HG03378 (cell line): ENCODE results near the gene LARP4.
"Not testable (repeated sequence)": the region's sequence is repeated elsewhere in the genome, so short reads cannot be mapped to it uniquely, and the experiment has no call there.

Experiments used
- ATAC-seq: cut with Tn5 transposase; IDR thresholded peaks from one replicate; pipeline ENCODE4 v1.9.1; 2021; ENCODE audit warnings: mild to moderate bottlenecking, moderate library complexity; ENCODE audit not compliant: unreplicated experiment

Gene LARP4

DNA sequence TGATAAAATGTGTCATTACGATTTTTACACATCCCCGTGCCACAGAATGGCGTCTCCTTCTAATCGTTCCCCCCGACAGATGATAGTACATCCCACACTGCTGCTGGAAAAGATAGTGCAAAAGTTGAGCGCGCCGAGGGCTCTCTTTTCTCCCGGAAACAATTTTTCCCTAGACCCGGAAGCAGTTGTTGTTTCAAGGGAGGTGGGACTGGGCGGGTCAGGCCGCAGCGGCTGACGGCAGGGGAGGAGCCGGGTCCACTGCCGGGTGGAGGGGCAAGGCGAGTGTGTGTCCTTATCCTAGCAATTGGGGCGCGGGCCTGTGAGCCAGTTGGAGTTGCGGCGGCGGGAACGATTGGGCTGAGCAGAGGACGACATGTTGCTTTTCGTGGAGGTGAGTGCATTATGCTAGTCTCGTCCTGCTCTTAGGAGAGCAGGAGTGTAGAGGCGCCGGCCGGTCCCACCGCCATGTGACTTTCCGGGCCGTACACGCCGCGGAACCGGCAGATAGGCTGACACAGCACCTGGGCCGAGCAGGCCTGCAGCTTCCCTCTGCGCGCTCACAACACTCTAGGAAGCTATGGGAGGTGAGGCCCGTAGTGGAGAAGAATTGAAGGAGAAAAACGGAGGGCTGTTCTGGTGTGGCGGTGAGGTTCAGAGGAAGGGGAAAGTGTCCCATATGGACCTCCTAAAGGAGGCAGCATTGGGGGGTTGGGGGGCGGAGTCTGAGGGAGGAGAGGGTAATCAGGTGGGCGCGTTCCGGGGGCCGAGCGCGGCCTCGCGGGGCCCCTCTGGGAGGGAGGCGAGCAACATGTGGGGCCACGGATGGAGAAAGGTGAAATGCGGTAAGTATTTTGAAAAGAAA lies at the start of gene LARP4:
TSS of gene LARP4 (plus strand) at position 248 of the 862 bp plus-strand sequence. CDS start at position 374, 126 bp downstream.
- ATAC-seq = peak; percentile 83

DNA sequence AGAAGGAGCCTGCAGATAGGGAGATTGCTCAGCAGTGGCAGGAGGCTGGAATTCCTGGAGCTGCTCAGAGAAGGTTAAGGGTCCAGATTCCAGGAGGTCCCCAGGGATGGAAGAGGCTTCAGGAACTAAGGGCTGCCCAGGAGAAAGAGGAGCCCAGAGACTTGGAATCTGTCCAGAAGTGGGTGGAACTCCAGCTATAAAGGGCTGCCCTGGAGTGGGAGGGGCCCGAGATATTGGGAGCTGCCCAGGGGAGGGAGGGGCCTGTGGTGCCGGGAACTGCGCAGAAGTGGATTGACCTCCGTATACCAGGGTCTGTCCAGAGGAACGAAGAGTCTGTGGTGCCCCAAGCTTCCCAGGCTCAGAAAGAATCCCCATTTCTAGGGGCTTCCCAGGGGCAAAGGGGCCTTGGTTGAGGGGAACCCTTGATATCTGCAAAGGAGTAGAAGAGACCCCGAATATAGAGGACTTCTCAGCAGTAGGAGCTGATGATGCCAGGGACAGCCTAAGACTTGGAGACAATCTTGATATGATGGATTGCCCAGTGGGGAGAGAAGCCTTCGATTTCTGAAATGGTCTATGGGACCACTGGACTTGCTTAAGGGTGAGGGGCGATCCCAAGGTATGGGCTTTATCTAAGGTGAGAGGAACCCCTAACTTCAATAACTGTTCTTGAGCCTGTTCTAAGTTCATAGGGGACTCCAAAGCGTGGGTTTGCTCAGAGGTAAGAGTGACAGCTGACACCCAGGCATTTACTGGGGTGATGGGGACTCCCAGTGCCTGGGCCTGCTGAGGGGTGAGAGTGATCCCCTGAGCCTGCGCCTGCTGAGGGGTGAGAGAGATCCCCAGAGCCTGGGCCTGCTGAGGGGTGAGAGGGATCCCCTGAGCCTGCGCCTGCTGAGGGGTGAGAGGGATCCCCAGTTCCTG lies 49.3 kb upstream of the LARP4 start:
- ATAC-seq = no peak

DNA sequence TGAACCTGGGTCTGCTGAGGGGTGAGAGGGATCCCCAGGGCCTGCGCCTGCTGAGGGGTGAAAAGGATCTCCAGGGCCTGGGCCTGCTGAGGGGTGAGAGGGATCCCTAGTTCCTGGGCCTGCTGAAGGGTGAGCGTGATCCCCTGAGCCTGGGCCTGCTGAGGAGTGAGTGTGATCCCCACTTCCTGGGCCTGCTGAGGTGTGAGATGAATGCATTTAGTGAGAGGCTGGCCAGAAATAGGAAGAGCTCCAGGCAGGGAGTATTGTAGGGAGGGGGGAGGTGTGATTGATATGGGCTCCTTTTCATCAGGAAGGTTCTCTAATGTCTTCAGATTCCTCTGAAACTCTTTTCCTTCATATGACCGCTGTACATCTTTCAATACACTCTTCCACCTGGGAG lies 47.3 kb upstream of the LARP4 start:
- ATAC-seq = no peak

DNA sequence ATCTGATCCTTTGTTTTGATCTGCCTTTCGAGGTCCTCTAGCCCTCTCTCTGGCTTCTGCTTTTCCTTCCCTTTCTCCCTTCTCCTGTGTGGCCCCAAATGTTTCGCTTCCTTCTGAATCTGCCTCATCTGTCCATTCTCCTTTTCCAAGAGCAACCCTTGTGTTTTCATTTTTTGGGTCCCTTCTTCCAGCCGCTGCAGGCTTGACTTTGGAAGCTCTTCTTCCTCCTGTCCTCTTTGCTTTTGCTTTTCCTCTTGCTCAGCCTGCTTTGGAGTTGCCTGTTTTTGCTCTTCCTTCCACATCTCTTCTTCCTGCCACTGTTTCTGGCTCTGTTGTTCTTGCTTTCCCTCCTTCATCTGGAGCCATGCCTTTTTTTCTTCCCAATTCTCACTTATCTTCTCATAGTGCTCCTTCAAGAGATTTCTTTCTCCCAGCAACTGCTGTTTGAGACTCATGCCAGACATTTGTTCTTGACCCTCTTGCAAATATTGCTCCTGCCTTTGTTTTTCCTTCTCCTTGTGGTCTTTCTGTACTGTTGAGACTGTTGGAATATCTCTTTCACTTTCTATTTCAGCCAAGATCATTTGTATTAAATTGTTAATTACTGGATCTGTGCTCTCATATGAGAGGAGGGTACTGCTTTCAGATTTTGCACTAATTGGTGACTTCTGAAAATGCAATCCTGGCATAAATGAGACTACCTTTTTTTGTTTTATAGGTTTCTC lies 46.7 kb upstream of the LARP4 start:
- ATAC-seq = no peak

DNA sequence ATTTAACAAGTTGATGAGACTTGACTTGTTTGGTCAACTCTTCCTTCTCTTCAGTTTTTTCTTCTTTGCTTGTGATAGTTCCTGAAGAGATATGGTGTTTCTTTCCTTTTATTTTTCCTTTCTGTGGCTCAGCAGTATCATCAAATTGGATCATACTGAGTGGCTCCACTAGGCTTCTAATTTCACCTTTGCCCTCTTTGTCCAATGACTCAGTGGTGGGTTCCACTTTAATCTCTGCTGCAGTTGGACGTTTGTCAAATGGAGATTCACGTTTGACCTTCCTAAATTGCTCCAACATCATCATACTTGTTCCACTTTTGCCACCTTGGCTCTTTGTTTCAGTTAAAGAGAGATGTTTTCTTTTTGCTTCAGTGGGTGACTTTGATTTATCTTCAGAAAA lies 45.8 kb upstream of the LARP4 start:
- ATAC-seq = no peak

DNA sequence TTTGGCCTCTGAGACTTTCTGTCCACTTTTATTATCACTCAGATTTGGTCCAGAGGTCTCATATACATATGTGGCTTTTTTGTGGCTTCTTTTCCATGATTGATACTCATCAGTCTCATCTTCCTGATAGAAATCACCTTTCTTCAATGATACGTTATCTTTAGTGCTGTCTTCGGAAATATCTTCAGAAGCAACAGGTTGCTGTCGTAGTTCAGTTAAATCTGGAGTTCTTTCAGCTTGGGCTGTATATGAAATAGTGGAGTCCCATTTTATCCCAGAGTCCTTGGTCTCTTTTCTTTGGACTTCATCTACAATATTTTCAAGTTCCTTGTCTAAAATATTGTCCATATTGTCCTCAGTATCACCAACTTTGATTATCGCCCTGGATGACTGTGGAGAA lies 45.3 kb upstream of the LARP4 start:
- ATAC-seq = no peak

DNA sequence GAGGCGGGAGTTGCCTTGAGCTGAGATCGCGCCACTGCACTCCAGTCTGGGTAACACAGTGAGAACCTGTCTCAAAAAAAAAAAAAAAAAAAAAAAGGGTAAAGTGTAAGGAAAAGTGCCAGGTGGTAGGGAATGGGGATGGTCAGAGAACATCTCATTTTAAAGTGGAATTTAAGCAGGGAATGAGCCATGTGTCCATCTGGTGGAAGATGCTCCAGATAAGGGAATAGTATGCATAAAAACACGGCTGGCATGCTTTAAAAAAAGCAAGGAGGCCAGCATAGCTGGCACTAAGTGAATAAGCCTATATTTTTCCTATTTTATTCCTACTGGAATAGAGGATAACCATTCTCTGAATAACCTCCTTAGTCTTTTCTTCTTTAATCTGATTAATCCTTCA lies 38.0 kb upstream of the LARP4 start:
- no peak for ATAC-seq

DNA sequence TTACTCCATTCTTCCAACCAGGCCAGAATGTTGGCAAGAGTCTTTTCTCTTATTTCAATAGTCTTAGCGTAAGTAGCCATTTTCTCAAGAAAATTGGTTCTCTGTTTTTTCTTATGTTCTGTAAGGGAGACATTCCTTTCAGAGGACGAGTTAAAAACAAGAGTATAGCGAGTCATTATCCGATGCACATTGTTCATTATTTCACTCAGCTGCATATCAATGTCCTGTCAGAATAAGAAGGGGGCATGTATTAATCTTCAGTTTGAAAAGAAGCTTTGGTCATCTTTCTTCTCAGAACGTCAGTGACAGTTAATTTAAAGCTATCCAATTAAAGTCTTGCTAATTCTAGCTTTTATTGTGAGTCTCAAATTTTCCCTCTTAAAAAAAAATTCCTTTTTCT lies 37.5 kb upstream of the LARP4 start:
- no peak for ATAC-seq

DNA sequence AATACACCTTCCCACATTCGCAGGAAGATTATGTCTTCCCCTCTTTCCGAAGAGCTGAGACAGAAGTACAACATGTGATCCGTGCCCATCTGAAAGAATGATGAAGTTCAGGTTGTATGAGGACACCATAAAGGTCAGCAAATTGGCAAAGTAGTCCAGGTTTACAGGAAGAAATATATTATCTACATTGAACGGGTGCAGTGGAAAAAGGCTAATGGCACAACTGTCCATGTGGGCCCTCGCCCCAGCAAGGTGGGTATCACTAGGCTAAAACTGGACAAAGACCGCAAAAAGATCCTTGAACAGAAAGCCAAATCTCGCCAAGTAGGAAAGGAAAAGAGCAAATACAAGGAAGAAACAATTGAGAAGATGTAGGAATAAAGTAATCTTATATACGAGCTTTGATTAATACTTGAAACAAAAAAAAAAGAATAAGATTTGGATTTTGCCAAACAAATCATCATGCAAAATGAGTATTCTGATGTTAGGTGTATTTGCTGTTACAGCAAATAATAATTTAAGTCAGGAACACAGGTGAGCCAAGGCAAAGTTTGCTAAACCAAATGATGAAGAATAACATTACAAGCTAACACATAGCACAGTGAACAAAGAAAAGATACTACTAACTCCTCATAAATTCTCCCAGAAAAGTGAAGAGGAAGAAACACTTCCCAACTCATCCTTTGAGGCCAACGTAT lies 34.8 kb upstream of the LARP4 start:
- ATAC-seq = no peak

DNA sequence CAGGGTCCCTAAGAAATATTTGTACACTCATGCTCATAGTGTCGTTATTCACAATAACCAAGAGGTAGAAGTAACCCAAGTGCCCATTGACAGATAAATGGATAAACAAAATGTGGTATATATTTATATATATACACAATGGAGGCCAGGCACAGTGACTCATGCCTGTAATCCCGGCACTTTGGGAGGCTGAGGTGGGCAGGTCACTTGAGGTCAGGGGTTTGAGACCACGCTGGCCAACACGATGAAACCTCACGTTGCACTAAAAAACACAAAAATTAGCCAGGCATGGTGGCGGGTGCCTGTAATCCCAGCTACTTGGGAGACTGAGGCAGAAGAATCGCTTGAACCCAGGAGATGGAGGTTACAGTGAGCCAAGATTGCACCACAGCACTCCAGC lies 30.0 kb upstream of the LARP4 start:
- ATAC-seq = not testable (repeated sequence)

DNA sequence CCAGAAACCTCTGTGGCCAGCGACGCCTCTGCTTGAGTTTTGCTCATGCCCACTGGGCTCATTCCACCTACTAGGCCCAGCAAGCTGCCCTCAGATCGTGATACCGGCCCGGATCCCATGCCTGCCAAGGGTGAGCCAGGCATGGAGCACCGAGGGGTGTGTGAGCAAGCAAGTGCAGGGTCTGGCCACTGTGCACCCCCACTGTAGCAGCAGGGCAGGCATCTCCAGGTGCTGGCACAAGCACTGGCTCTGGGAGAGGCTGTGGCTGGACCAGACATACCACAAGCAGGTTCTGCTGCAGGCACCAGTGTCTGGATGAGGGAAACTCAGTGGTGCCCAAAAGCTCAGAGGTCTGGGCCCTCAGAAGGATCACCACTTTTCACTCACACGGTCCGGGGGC lies 24.9 kb upstream of the LARP4 start:
- ATAC-seq = no peak

DNA sequence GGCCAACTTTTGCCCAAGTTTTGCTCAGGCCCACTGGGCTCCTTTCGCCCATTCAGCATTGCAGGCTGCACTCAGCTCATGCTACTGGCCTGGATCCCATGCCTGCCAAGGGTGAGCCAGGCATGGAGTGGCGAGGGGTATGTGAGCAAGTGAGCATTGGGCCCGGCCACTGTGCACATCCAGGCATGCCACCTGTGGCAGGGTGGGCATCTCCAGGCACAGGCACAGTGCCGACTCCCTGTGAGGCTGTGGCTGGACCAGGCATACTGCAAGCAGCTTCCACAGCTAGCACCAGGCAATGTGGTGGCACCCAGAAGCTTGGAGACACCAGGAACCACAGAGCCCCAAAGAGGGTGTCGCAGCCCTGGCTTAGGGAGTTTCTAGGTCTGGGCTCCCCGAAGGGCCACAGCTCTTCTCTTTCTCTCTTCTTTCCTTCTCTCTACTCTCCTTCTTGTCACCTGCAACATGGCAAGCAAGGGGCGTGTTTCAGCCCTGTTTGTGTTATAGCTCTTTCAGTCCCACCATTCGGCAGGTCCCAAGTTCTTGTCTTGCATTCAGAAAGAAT lies 19.8 kb upstream of the LARP4 start:
- ATAC-seq = no peak

DNA sequence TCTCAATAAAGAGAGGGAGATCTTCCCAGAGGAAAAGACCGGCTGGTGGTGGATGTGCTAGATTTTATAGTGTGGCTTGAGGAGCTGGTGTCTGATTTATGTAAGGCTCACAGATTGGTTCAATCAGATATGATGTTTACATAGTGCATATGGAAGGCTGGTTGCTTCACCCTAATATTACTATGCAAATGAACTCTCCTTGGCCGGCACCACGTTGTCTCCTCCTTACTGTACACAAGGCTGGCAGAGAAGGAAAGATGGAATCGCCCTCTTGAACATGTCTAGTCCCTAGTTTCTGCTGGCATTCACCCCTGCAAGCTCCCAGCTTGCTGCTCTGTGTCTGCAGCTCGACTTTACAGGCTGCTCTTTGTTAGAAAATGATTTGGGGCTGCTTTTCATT lies 13.2 kb upstream of the LARP4 start:
- ATAC-seq = no peak

DNA sequence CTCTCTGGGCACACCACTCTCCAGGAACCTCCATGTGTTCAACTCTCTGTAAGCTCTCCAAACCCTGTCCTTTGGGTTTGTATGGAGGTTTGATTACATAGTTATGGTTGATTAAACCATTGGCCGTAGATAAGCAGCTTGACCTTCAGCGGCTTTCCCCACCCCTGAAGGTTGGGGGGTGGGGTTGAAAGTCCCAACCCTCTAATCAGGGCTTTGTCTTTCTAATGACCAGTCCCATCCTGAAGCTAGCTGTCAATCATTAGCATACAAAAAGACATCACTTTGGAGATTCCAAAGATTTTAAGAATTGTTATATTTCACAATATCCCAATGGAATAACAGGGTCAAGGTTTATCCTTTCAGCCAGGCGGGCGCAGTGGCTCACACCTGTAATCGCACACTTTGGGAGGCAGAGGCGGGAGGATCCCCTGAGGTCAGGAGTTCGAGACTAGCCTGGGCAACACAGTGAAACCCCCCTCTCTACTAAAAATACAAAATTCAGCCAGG lies 12.7 kb upstream of the LARP4 start:
- no peak for ATAC-seq

DNA sequence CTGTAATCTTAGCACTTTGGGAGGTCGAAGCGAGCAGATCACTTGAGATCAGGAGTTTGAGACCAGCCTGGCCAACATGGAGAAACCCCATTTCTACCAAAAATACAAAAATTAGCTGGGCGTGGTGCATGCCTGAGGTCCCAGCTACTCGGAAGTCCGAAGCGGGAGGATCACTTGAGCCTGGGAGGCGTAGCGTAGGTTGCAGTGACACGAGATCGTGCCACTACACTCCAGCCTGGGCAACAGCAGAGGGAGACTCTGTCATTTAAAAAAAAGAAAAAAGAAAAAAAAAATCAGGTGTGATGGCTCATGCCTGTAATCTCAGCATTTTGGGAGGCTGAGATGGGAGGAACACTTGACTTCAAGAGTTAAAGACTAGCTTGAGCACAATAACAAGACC lies 11.9 kb upstream of the LARP4 start:
- not testable (repeated sequence) for ATAC-seq

DNA sequence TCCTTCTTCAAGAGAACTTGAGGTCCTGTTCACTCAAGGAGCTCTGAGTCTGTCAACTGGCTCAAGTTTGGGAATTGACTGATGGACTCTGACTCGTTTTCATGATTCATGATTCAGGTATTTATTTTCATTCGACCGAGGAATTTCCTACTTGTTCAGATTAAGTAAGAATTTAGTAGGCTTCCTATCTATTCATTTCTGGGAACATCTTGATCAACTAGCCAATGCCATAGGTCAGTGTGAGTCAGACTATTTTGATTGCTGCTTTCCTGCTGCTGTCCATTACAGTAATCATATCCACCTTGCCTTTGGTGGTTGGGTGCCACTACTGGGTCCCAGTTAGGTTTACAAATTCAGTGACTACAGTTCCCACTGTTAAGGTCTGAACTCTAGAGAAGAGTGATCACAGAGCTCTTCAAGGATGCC lies 10.4 kb upstream of the LARP4 start:
- ATAC-seq = no peak

DNA sequence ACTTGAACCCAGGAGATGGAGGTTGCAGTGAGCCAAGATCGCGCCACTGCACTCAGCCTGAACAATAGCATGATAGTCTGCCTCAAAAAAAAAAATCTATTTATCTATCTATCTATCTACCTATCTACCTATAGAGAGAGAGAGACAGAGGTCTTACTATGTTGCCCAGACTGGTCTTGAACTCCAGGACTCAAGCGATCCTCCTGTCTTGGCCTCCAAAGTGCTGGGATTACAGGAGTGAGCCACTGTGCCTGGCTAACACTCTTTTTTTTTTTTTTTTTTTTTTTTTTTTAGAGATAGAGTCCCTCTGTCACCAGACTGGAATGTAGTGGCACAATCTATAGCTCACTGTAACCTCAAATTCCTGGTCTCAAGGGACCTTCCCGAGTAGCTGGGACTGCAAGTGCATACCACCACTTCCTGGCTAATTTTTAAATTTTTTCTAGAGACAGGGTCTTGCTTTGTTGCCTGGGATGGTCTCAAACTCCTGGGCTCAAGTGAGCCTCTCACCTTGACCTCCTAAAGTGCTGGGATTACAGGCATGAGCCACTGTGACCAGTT lies 6.1 kb upstream of the LARP4 start:
- ATAC-seq = no peak

DNA sequence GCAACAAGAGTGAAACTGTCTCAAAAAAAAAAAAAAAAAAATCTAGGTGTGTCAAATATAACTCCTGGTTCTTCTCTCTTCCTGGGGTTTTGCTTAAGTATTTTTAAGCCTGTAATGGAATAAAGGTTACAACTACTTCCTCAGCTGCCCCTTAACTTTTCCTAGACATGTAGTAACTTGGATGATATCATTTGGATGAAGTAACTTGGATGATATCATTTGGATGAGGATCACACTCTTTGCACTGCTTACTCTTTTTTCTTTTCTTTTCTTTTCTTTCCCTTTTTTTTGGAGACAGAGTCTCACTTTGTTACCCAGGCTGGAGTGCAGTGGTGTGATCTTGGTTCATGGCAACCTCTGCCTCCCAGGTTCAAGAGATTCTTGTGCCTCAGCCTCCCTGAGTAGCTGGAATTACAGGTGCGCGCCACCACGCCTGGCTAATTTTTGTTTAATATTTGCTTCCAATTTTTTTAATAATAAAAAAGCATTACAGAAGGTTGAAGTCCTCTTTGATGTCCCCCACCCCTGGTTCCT lies 3.5 kb upstream of the LARP4 start:
- no peak for ATAC-seq

DNA sequence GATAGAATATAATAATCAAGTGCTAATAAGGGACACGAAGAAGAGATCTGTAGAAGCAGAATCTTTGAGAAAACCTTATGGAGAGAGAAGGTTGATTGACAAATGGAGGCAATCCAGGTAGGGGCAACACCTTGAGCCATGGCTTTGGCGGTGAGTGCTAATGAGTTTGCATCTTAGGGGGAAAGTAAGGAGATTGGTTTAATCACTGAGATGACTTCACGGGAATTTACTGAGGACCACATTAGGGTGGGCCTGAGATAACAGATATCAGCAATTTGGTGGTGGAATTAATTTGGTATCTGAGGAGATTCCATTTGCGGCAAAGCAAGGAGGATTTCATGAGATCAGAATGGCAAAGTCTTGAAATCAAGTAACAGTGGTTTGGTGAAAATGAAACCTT lies 1.8 kb upstream of the LARP4 start:
- ATAC-seq = no peak
